ENCODE data around the gene C12orf60.

C12orf60 gene

GRCh38 chr12:14803011-14803829 lies at the start of gene C12orf60, which contains the start of gene WBP11:
Gene C12orf60 (plus strand): TSS chr12:14803670. CDS start chr12:14822936, 19,266 bp downstream.
Gene WBP11 (minus strand): TSS chr12:14803478. CDS start chr12:14801383, 2,095 bp downstream.
- peak within 1 kb of the TSS; percentile 53 for H3K4me3 ChIP-seq (ENCODE audit: low read depth, low read length)
- H3K9me3 ChIP-seq (ENCODE audit: control insufficient read depth, insufficient read depth, low read depth, low read length): no peaks in the 10 kb centered on the region
- peaks cover 19 to 22% of the 10 kb centered on the region in 2 experiments; a peak in 2 of 3 replicates for H3K36me3 ChIP-seq (ENCODE audit: control insufficient read depth in 2 of 2, insufficient read depth in 1 of 2, low read length in 2 of 2)
- ChIA-PET CTCF (interaction anchor here (0.6 to 1.7 kb wide), 4 partner anchors 24 to 44 kb away, joined by 3 to 8 read pairs (median 4); no protein-coding TSS in a partner anchor), POLR2A (interaction anchor here (0.5 to 3.0 kb wide), 11 partner anchors 10 to 546 kb away, joined by 3 to 32 read pairs (median 4); partner anchors contain the start of gene SMCO3)
- peak within 1 kb of the TSS; percentile 87 for H3K27ac ChIP-seq (ENCODE audit: extremely low read depth, low read depth, low read length)
- H3K4me1 ChIP-seq (ENCODE audit: control insufficient read depth, insufficient read depth, low read length): peaks cover 2% of the 10 kb centered on the region; the same call in 1 of the 2 replicates
- TF ChIP-seq ZNF548 (tag by site-specific recombination; IDR thresholded peaks at IDR 0.05) (no peak), ZNF529 (tag by site-specific recombination; IDR thresholded peaks at IDR 0.05; ENCODE audit: insufficient replicate concordance) (no peak), ZNF514 (tag by site-specific recombination; IDR thresholded peaks at IDR 0.05) (no peak), SCRT2 (tag by site-specific recombination; IDR thresholded peaks at IDR 0.05) (no peak), ZNF48 (tag by site-specific recombination; IDR thresholded peaks at IDR 0.05) (no peak), ZNF530 (tag by site-specific recombination; IDR thresholded peaks at IDR 0.05; ENCODE audit: low read depth) (no peak), ZNF629 (tag by site-specific recombination; IDR thresholded peaks at IDR 0.05) (peak; percentile 70), ZNF501 (tag by site-specific recombination; IDR thresholded peaks at IDR 0.05) (peak; percentile 59; the same call in 1 of the 2 replicates), ZNF416 (tag by site-specific recombination; IDR thresholded peaks at IDR 0.05) (no peak), ZNF830 (tag by site-specific recombination; IDR thresholded peaks at IDR 0.05; ENCODE audit: low read depth) (no peak), ZBTB48 (tag by site-specific recombination; IDR thresholded peaks at IDR 0.05) (no peak), ZNF10 (tag by site-specific recombination; IDR thresholded peaks at IDR 0.05) (0 out of 2 replicates have a peak, but pooled peaks have one; percentile 53), ZNF670 (tag by site-specific recombination; IDR thresholded peaks at IDR 0.05; ENCODE audit: low read depth) (no peak), ZNF426 (tag by site-specific recombination; IDR thresholded peaks at IDR 0.05) (no peak), ZNF521 (tag by site-specific recombination; IDR thresholded peaks at IDR 0.05) (no peak), ZNF274 (IDR thresholded peaks at IDR 0.05; ENCODE audit: low read length) (no peak), ZNF274 (tag by site-specific recombination; IDR thresholded peaks at IDR 0.05; ENCODE audit: borderline replicate concordance) (no peak), ZBTB6 (tag by site-specific recombination; IDR thresholded peaks at IDR 0.05) (no peak), ZNF155 (tag by site-specific recombination; IDR thresholded peaks at IDR 0.05) (no peak), ZNF433 (tag by site-specific recombination; IDR thresholded peaks at IDR 0.05; ENCODE audit: low read depth) (no peak), ZNF561 (tag by site-specific recombination; IDR thresholded peaks at IDR 0.05; ENCODE audit: borderline replicate concordance) (0 out of 2 replicates have a peak, but pooled peaks have one; percentile 17), ZNF776 (tag by site-specific recombination; IDR thresholded peaks at IDR 0.05; ENCODE audit: borderline replicate concordance) (no peak), SCRT1 (tag by site-specific recombination; IDR thresholded peaks at IDR 0.05; ENCODE audit: borderline replicate concordance) (no peak), ZBTB1 (tag by site-specific recombination; IDR thresholded peaks at IDR 0.05) (no peak), KLF16 (tag by site-specific recombination; IDR thresholded peaks at IDR 0.05) (no peak), ZNF184 (tag by site-specific recombination; IDR thresholded peaks at IDR 0.05) (no peak), ZNF645 (tag by site-specific recombination; IDR thresholded peaks at IDR 0.05) (no peak), GFI1B (tag by site-specific recombination; IDR thresholded peaks at IDR 0.05) (no peak), WT1 (tag by site-specific recombination; IDR thresholded peaks at IDR 0.05) (no peak)
- TF ChIP-seq, protein P1, sequence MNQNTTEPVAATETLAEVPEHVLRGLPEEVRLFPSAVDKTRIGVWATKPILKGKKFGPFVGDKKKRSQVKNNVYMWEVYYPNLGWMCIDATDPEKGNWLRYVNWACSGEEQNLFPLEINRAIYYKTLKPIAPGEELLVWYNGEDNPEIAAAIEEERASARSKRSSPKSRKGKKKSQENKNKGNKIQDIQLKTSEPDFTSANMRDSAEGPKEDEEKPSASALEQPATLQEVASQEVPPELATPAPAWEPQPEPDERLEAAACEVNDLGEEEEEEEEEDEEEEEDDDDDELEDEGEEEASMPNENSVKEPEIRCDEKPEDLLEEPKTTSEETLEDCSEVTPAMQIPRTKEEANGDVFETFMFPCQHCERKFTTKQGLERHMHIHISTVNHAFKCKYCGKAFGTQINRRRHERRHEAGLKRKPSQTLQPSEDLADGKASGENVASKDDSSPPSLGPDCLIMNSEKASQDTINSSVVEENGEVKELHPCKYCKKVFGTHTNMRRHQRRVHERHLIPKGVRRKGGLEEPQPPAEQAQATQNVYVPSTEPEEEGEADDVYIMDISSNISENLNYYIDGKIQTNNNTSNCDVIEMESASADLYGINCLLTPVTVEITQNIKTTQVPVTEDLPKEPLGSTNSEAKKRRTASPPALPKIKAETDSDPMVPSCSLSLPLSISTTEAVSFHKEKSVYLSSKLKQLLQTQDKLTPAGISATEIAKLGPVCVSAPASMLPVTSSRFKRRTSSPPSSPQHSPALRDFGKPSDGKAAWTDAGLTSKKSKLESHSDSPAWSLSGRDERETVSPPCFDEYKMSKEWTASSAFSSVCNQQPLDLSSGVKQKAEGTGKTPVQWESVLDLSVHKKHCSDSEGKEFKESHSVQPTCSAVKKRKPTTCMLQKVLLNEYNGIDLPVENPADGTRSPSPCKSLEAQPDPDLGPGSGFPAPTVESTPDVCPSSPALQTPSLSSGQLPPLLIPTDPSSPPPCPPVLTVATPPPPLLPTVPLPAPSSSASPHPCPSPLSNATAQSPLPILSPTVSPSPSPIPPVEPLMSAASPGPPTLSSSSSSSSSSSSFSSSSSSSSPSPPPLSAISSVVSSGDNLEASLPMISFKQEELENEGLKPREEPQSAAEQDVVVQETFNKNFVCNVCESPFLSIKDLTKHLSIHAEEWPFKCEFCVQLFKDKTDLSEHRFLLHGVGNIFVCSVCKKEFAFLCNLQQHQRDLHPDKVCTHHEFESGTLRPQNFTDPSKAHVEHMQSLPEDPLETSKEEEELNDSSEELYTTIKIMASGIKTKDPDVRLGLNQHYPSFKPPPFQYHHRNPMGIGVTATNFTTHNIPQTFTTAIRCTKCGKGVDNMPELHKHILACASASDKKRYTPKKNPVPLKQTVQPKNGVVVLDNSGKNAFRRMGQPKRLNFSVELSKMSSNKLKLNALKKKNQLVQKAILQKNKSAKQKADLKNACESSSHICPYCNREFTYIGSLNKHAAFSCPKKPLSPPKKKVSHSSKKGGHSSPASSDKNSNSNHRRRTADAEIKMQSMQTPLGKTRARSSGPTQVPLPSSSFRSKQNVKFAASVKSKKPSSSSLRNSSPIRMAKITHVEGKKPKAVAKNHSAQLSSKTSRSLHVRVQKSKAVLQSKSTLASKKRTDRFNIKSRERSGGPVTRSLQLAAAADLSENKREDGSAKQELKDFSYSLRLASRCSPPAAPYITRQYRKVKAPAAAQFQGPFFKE (tag by site-specific recombination; IDR thresholded peaks at IDR 0.05; ENCODE audit: borderline replicate concordance): no peak; the same call in 1 of the 2 replicates
- TF ChIP-seq, protein P2, sequence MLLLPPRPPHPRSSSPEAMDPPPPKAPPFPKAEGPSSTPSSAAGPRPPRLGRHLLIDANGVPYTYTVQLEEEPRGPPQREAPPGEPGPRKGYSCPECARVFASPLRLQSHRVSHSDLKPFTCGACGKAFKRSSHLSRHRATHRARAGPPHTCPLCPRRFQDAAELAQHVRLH (tag by site-specific recombination; IDR thresholded peaks at IDR 0.05): no peak
